Esophagus muscularis mucosa (tissue), 4 donors: ENCODE results near the gene SCUBE2.

Source experiments
- CTCF ChIP-seq, 3 experiments: fragments of 200-600 bp in 2 of 3; fragments of 450-650 bp in 1 of 3; sonication (generic) in 2 of 3; IDR thresholded peaks; one replicate each; pipeline ENCODE4 v1.5.1; 2017 to 2019; ENCODE audit warnings: antibody characterized with exemption in 3 of 3, mild to moderate bottlenecking in 2 of 3, moderate library complexity in 1 of 3
- EP300 ChIP-seq: sonication (generic); formaldehyde crosslinking; IDR thresholded peaks from one replicate; pipeline ENCODE4 v1.6.1; 2017; ENCODE audit warnings: antibody characterized with exemption
- POLR2A ChIP-seq: fragments of 450-650 bp; IDR thresholded peaks from one replicate; pipeline ENCODE4 v1.6.1; 2017; ENCODE audit warnings: antibody characterized with exemption, moderate library complexity, mild to moderate bottlenecking, low read depth

- TF ChIP-seq EP300 (no peak), CTCF (IDR thresholded peaks at IDR 0.05) (no peak), POLR2A (no peak)
These were observed 34.4 kb downstream of the SCUBE2 start for GRCh38 chr11:9057007-9057406.
